NT2/D1 (cell line): Measurements from ENCODE around the gene MYO3B.

Source experiments
- YY1 ChIP-seq: IDR thresholded peaks from 2 replicates; pipeline ENCODE4 v1.6.1; 2011; ENCODE audit not compliant: insufficient read length, insufficient read depth
- ZNF274 ChIP-seq: IDR thresholded peaks from 2 replicates; pipeline ENCODE4 v1.6.1; 2011; ENCODE audit warnings: mild to moderate bottlenecking, low read depth, low read length

GRCh38 chr2:170212625-170213280 lies 34.8 kb downstream of the MYO3B start:
- no peak for TF ChIP-seq YY1
- no peak for TF ChIP-seq ZNF274
